ENCODE measurements around the gene RNF111. TPM values are rescaled to one million over a fixed set of nuclear protein-coding genes. Genes with fewer than 3 reads are reported as not detected.
A peak's percentile ranks its signal among the peaks of the same experiment; 100 is the strongest.
"Not testable (repeated sequence)": the region's sequence is repeated elsewhere in the genome, so short reads cannot be mapped to it uniquely, and the experiment has no call there.

Gene RNF111
- total RNA-seq, 1 donor from 2014 or later = 14.8 TPM

DNA sequence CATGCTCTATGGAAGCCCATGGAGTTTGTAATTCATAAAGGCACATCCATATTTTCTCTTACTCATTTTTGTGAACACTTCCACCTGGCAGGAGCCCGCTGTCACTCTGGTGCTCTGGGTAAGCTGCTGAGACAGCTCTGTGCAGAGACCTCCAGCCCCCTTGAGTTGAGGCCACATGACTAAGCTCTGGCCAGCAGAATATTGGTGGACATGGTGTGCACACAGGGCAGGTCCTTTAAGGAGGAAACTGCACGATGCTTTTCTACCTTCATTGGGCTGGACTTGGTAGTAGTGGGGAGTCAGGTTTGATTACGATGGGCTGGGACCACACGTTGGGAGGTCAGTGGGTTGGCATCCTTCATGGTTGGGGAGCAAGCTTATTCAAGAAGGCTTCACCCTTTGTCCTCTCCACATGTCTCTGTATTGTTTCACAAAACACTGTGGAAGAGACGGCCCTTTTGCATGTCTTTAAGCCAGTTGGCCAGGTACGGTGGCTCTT, 146.5 kb downstream of the RNF111 start:
- no peak for DNase-seq (ENCODE audit: low read depth, low spot score)

GRCh38 chr15:59137566-59137965, 150.1 kb downstream of the RNF111 start:
- DNase-seq (ENCODE audit: low read depth, low spot score) = no peak

GRCh38 chr15:59138243-59138642, 150.8 kb downstream of the RNF111 start:
- peak; percentile 15 for DNase-seq (ENCODE audit: low read depth, low spot score)

DNA sequence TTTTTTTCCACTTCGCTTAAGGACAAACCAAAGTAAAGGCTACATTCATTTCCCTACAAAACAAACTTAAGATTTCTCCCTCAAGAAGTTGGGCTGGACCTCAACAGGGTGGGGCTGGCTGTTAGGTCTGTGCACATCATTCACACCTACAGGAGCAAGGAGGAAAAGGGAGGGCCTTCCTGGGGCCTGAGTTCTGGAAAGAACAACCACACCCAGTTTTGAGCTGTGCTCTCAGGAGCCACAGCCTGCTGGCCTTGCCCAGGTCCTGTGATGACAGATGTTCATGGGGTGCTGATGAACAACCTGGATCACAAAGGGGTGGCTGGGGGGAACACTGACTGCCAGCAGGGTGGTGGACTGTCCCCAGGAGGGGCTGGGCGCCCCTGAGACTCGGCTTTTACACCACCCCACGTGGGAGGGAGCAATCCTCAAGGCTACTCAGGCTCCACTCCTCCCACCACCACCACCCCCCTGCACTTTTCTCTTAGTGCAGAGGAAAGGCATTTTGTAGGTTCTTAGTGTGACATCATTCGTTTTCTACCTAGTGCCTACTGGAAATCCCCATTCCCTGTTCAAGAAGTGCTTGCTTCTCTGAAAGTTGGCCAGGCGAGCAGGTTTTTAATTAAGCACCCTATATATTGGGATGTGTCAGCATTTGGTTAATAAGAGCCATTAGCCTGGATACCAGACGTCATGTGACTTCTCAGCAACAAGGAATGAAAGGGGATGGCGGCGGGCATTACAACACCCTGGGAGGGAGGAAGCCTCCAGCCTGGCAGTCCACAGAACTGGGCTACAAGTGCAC, 153.2 kb downstream of the RNF111 start:
- no peak for DNase-seq (ENCODE audit: low read depth, low spot score)

- DNase-seq (ENCODE audit: low read depth, low spot score) = no peak
Observed at GRCh38 chr15:59143281-59143680, 155.8 kb downstream of the RNF111 start.

GRCh38 chr15:59144594-59144993, 157.1 kb downstream of the RNF111 start:
- not testable (repeated sequence) for DNase-seq (ENCODE audit: low read depth, low spot score)

Other genes starting within 250 kb of the RNF111 start
- gene ADAM10, start 238.0 kb upstream of the RNF111 start, total RNA-seq = 246 and 318 TPM in 2 replicates
- gene MINDY2, start 216.4 kb upstream of the RNF111 start, total RNA-seq = 10.0 and 19.2 TPM in 2 replicates
- gene SLTM, start 54.0 kb upstream of the RNF111 start, total RNA-seq = 48.1 and 68.3 TPM in 2 replicates
- gene CCNB2, start 117.5 kb downstream of the RNF111 start, total RNA-seq = 30.1 and 55.7 TPM in 2 replicates
- not detected in 2 replicates for gene LDHAL6B, start 219.2 kb downstream of the RNF111 start, total RNA-seq

Data from pulmonary artery endothelial cell (primary cell).